GM18511 (cell line): ENCODE data around the gene RPEL1.
"Not testable (repeated sequence)": the region's sequence is repeated elsewhere in the genome, so short reads cannot be mapped to it uniquely, and the experiment has no call there.

Experiments used
- ATAC-seq: cut with Tn5 transposase; IDR thresholded peaks from one replicate; pipeline ENCODE4 v1.9.1; 2021; ENCODE audit warnings: mild to moderate bottlenecking, moderate library complexity; ENCODE audit not compliant: unreplicated experiment

RPEL1 gene

GRCh38 chr10:103245587-103245986, at the start of gene RPEL1:
TSS of gene RPEL1 (plus strand) at chr10:103245887. CDS start at chr10:103245997, 110 bp downstream.
- not testable (repeated sequence) for ATAC-seq

GRCh38 chr10:103196516-103196915, 49.2 kb upstream of the RPEL1 start:
- ATAC-seq: no peak

GRCh38 chr10:103197174-103197573, 48.5 kb upstream of the RPEL1 start:
- no peak for ATAC-seq

GRCh38 chr10:103197903-103198302, 47.8 kb upstream of the RPEL1 start:
- ATAC-seq: no peak

GRCh38 chr10:103198648-103199047, 47.0 kb upstream of the RPEL1 start:
- no peak for ATAC-seq

GRCh38 chr10:103199488-103199887, 46.2 kb upstream of the RPEL1 start:
- no peak for ATAC-seq

- no peak for ATAC-seq
These were observed 43.4 kb upstream of the RPEL1 start for GRCh38 chr10:103202319-103202718.

GRCh38 chr10:103203466-103203865, 42.2 kb upstream of the RPEL1 start:
- ATAC-seq: no peak

GRCh38 chr10:103204353-103205255, 41.1 kb upstream of the RPEL1 start:
- ATAC-seq: no peak

- ATAC-seq: not testable (repeated sequence)
These were observed 40.3 kb upstream of the RPEL1 start for GRCh38 chr10:103205401-103205800.

GRCh38 chr10:103206715-103207114, 39.0 kb upstream of the RPEL1 start:
- ATAC-seq: not testable (repeated sequence)

- ATAC-seq: no peak
These were observed 38.5 kb upstream of the RPEL1 start for GRCh38 chr10:103207141-103207540.

GRCh38 chr10:103207643-103208042, 38.0 kb upstream of the RPEL1 start:
- ATAC-seq: not testable (repeated sequence)

GRCh38 chr10:103210262-103210661, 35.4 kb upstream of the RPEL1 start:
- ATAC-seq: not testable (repeated sequence)

GRCh38 chr10:103215601-103216000, 30.1 kb upstream of the RPEL1 start:
- no peak for ATAC-seq

- not testable (repeated sequence) for ATAC-seq
These were observed 29.3 kb upstream of the RPEL1 start for GRCh38 chr10:103216362-103216761.

- no peak for ATAC-seq
These were observed 21.6 kb upstream of the RPEL1 start for GRCh38 chr10:103224133-103224532.

- ATAC-seq: not testable (repeated sequence)
These were observed 21.0 kb upstream of the RPEL1 start for GRCh38 chr10:103224721-103225120.

GRCh38 chr10:103225939-103226338, 19.7 kb upstream of the RPEL1 start:
- ATAC-seq: no peak

- ATAC-seq: no peak
These were observed 18.3 kb upstream of the RPEL1 start for GRCh38 chr10:103227416-103227815.

GRCh38 chr10:103231047-103231551, 14.6 kb upstream of the RPEL1 start:
- ATAC-seq: no peak

- ATAC-seq: no peak
These were observed 13.5 kb upstream of the RPEL1 start for GRCh38 chr10:103232131-103232673.
